MG63 (cell line): ENCODE measurements around the gene IL24. TPM values are rescaled to one million over a fixed set of nuclear protein-coding genes. Genes with fewer than 3 reads are reported as not detected.

Experiments
- DNase-seq: peaks from one replicate; pipeline ENCODE4 v3.0.0-alpha.2; 2020
- H3K27me3 ChIP-seq: fragments of 250-450 bp; sonication (Bioruptor Pico); 2 replicates; pipeline ENCODE4 v1.5.1; 2020; ENCODE audit warnings: mild to moderate bottlenecking, moderate library complexity
- H3K36me3 ChIP-seq: fragments of 250-450 bp; sonication (Bioruptor Pico); 2 replicates; pipeline ENCODE4 v1.5.1; 2020; ENCODE audit warnings: mild to moderate bottlenecking, moderate library complexity
- H3K4me3 ChIP-seq: fragments of 250-450 bp; sonication (Bioruptor Pico); 2 replicates; pipeline ENCODE4 v1.5.1; 2020; ENCODE audit warnings: mild to moderate bottlenecking, moderate library complexity
- H3K9me3 ChIP-seq: fragments of 250-450 bp; sonication (Bioruptor Pico); 2 replicates; pipeline ENCODE4 v1.5.1; 2020; ENCODE audit warnings: mild to moderate bottlenecking, moderate library complexity
- total RNA-seq: library from RNA; depleted of rRNA; stranded (reverse); fragments of >200 nt; shearing (Covaris generic); gene quantifications from 2 replicates; pipeline ENCODE4 v1.2.3, GENCODE V29; 2014; ENCODE audit warnings: low replicate concordance; rRNA removed

Gene IL24
- total RNA-seq, 1 experiment from 2014 or later, result not detected

DNA sequence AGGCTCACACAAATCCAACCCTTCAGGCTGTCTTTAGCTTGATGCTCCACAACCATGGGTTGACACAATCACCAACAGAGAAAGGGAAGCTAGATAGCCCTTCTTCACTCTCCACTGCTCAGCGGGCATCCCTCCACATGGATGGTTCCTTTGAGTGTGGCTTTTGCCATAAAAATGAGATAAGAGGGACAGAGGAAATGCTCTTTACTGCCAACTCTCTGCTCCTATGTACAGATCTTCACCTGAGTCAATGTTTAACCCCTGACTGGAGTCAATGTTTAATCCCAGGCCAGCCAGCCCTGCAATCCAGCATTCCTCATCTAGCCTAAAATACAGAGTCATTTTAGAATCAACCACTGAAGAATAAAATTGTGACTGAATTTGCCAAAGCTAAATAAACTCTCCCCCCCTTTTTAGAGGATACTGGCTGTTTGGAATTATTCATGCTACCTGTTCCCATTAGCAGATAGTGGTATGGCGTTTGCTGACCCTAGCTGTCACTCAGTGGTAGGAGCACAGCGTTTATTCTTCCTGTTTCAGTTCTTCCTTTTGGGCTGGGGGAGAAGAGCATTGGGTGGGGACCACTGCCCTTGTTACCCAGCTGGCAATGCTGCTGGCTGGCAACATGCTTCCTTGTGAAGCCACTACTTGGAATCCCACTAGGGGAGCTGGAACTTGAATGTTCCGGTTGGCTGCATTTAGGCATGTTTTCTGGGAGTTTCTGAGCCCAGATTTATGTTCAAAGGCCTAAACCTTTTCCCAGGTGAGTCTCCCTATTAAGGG, 54.3 kb downstream of the IL24 start:
- H3K27me3 ChIP-seq, result no peaks in the 10 kb centered on the region
- H3K36me3 ChIP-seq, result no peaks in the 10 kb centered on the region
- H3K9me3 ChIP-seq, result no peaks in the 10 kb centered on the region
- no peak for DNase-seq
- no peak overlapping the region for H3K4me3 ChIP-seq

DNA sequence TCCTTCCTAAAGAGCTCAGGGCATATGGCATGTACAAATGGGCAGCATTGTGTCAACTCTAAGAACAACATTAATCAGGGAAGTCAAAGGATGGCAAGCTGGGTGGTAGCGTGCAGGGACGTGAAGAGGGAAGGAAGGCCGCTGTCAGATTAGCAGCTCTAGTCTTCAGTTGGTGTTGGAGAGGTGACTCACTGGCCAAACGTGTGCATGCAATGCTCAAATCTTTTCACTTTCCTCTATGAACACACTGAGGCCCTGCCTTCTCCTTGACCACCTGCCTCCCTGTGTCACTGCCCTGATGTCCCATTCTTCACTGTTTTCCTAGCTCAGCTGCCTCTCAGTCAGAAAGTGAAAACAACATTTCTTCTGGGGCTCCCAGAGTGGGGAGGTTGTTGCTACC, 54.9 kb downstream of the IL24 start:
- no peak for DNase-seq
- Histone ChIP-seq H3K4me3 (no peak overlapping the region), H3K9me3 (no peaks in the 10 kb centered on the region), H3K27me3 (no peaks in the 10 kb centered on the region), H3K36me3 (no peaks in the 10 kb centered on the region)

DNA sequence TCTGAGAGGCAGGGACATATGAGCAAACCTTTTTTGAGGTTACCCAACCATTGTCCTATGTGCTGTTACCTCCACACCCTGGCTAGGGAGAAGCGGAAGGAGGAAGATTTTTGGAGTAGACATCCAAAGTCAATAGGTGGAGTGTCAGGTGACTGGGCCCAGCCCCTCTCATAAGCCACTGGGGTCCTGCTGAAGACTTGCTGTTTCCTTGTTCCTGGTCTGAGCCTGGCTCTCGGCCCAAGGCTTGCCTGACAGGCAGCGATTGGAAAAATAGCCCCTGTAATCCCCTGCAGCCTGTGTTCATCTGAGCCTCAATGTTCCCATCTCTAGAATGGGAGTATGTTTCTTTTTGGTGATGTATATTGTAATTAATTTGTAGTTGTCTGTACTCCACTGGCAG, 55.9 kb downstream of the IL24 start:
- Histone ChIP-seq H3K36me3 (no peaks in the 10 kb centered on the region), H3K27me3 (no peaks in the 10 kb centered on the region), H3K9me3 (no peaks in the 10 kb centered on the region), H3K4me3 (no peak overlapping the region)
- DNase-seq, result no peak

DNA sequence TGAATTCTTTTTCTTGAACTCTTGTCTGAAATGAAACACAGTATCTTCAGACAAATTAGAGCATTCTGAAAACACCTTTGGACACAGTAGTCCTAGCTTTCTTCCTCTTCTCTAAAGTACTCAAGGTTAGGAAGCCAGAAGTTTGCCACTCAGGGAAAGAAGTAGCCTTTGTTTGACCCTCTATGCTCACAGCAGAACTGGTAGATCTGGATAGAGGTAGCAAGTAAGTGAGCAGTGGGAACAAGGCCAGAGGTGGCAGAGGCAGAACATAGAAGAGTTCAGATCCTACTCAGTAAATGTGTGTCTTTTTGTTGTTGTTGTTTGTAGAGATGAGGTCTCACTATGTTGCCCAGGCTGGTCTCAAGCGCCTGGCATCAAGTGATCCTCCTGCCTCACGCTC, 56.4 kb downstream of the IL24 start:
- H3K4me3 ChIP-seq, result no peak overlapping the region
- no peaks in the 10 kb centered on the region for H3K9me3 ChIP-seq
- no peaks in the 10 kb centered on the region for H3K36me3 ChIP-seq
- H3K27me3 ChIP-seq, result no peaks in the 10 kb centered on the region
- DNase-seq, result no peak

Other genes with a start within 250 kb of the IL24 start
- gene MAPKAPK2, start 212.5 kb upstream of the IL24 start, total RNA-seq, result 28.1 and 32.3 TPM in 2 replicates
- not detected in 2 replicates for gene IL19, start 126.7 kb upstream of the IL24 start, total RNA-seq
- gene IL10, start 124.9 kb upstream of the IL24 start, total RNA-seq, result not detected in 2 replicates
- not detected in 2 replicates for gene IL20, start 31.8 kb upstream of the IL24 start, total RNA-seq
- 0.36 TPM in 1 of 2 replicates, not detected in the other for gene FCMR, start 24.5 kb downstream of the IL24 start, total RNA-seq
- gene PIGR, start 49.0 kb downstream of the IL24 start, total RNA-seq, result not detected in 2 replicates
- not detected in 2 replicates for gene FCAMR, start 73.0 kb downstream of the IL24 start, total RNA-seq
- 0.26 TPM in 1 of 2 replicates, not detected in the other for gene C1orf116, start 135.3 kb downstream of the IL24 start, total RNA-seq
- gene YOD1, start 153.8 kb downstream of the IL24 start, total RNA-seq, result 5.4 and 5.5 TPM in 2 replicates
- gene PFKFB2, start 155.8 kb downstream of the IL24 start, total RNA-seq, result 1.9 and 2.4 TPM in 2 replicates
- 3.5 TPM in 1 of 2 replicates, not detected in the other for gene C4BPB, start 191.4 kb downstream of the IL24 start, total RNA-seq
- gene C4BPA, start 206.8 kb downstream of the IL24 start, total RNA-seq, result not detected in 2 replicates